WI38 (cell line): Measurements from ENCODE around the gene PPP1CA.

Source experiments
- H3K4me3 ChIP-seq: 2 replicates; pipeline ENCODE4 v1.5.1; 2011; ENCODE audit warnings: low read depth, mild to moderate bottlenecking, control low read depth, low read length
- CTCF ChIP-seq: IDR thresholded peaks from 2 replicates; pipeline ENCODE4 v1.5.1; 2012; ENCODE audit warnings: low read depth, mild to moderate bottlenecking, control low read depth, low read length

Gene PPP1CA

GRCh38 chr11:67412495-67413179, 11.0 kb upstream of the PPP1CA start:
- TF ChIP-seq CTCF, result no peak

GRCh38 chr11:67411785-67412152, 10.1 kb upstream of the PPP1CA start:
- TF ChIP-seq CTCF, result no peak
- no peak overlapping the region for H3K4me3 ChIP-seq

More at GRCh38 chr11:67412495-67413179, 11.0 kb upstream of the PPP1CA start:
- H3K4me3 ChIP-seq, result no peak overlapping the region

GRCh38 chr11:67410984-67411784, 9.5 kb upstream of the PPP1CA start:
- no peak for TF ChIP-seq CTCF
- H3K4me3 ChIP-seq, result no peak overlapping the region

GRCh38 chr11:67410369-67410831, 8.7 kb upstream of the PPP1CA start:
- TF ChIP-seq CTCF, result no peak
- H3K4me3 ChIP-seq, result no peak overlapping the region

- H3K4me3 ChIP-seq, result no peak overlapping the region
- TF ChIP-seq CTCF, result no peak
These were observed 8.2 kb upstream of the PPP1CA start for GRCh38 chr11:67409781-67410368.

- no peak for TF ChIP-seq CTCF
- H3K4me3 ChIP-seq, result no peak overlapping the region
These were observed 7.6 kb upstream of the PPP1CA start for GRCh38 chr11:67409261-67409666.
